OCI-LY1 (cell line): Measurements from ENCODE around the gene RCAN2.

Source experiments
- EZH2 ChIP-seq: fragments of 200-600 bp; sonication (generic), shearing (Covaris generic); IDR thresholded peaks from 2 replicates; pipeline ENCODE4 v1.8.0; 2017; ENCODE audit warnings: borderline replicate concordance, mixed run types, mild to moderate bottlenecking, antibody characterized with exemption, low read length, moderate library complexity, mixed read lengths
- TF ChIP-seq, protein P1 (sequence below): fragments of 200-600 bp; sonication (generic), shearing (Covaris generic); IDR thresholded peaks from 2 replicates; pipeline ENCODE4 v1.5.1; 2017; ENCODE audit warnings: mild to moderate bottlenecking, antibody characterized with exemption, low read length, moderate library complexity, mixed read lengths

DNA sequence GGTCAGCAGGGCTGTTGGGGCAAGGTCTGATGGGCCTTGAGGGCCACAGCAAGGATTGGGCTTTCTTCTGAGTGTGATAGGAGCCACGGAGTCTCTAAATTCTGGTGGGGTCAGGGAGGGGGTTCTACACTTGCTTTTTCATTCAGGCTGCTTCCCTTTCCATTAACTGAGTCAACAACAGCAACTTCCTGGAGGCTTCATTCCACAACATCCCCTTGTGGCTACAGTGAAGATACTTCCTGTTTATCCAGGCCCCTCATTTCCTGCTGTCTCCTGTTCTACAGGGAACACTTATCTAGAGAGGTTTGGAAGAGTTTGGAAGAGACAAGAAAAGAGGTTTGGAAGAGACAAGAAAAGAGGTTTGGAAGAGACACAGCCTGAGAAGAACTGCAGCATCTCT is 175.7 kb downstream of the RCAN2 start:
- TF ChIP-seq, protein P1, sequence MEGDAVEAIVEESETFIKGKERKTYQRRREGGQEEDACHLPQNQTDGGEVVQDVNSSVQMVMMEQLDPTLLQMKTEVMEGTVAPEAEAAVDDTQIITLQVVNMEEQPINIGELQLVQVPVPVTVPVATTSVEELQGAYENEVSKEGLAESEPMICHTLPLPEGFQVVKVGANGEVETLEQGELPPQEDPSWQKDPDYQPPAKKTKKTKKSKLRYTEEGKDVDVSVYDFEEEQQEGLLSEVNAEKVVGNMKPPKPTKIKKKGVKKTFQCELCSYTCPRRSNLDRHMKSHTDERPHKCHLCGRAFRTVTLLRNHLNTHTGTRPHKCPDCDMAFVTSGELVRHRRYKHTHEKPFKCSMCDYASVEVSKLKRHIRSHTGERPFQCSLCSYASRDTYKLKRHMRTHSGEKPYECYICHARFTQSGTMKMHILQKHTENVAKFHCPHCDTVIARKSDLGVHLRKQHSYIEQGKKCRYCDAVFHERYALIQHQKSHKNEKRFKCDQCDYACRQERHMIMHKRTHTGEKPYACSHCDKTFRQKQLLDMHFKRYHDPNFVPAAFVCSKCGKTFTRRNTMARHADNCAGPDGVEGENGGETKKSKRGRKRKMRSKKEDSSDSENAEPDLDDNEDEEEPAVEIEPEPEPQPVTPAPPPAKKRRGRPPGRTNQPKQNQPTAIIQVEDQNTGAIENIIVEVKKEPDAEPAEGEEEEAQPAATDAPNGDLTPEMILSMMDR = no peak
- no peak for TF ChIP-seq EZH2
